OCI-LY1 (cell line): ENCODE results near the gene NFX1.

Experiments
- CTCF ChIP-seq: fragments of 200-600 bp; sonication (generic), shearing (Covaris generic); IDR thresholded peaks from 2 replicates; pipeline ENCODE4 v1.5.1; 2017; ENCODE audit warnings: mild to moderate bottlenecking, antibody characterized with exemption, low read length, moderate library complexity, mixed read lengths
- EZH2 ChIP-seq: fragments of 200-600 bp; sonication (generic), shearing (Covaris generic); IDR thresholded peaks from 2 replicates; pipeline ENCODE4 v1.8.0; 2017; ENCODE audit warnings: borderline replicate concordance, mixed run types, mild to moderate bottlenecking, antibody characterized with exemption, low read length, moderate library complexity, mixed read lengths

- TF ChIP-seq CTCF, result no peak
- no peak for TF ChIP-seq EZH2
Measured at GRCh38 chr9:33414268-33414667, 124.0 kb downstream of the NFX1 start.
